ENCODE measurements around the gene IL4. TPM values are rescaled to one million over a fixed set of nuclear protein-coding genes. Genes with fewer than 3 reads are reported as not detected.

Gene IL4
- total RNA-seq, 3 donors from 2014 or later (not counting 1 experiment from before 2014, with no cell fraction given) = 8.1 TPM; not detected in 2

- DNase-seq (no peak), ATAC-seq (no peak)
- Mint-ChIP-seq H3K4me1 (no peaks in the 10 kb centered on the region), H3K27ac (no peak overlapping the region), H3K9me3 (peaks cover 8% of the 10 kb centered on the region in 2 donors), H3K36me3 (peaks cover 12% of the 10 kb centered on the region), H3K27me3 (ENCODE audit: low read depth in 2 of 2) (peaks cover 0 to 11% of the 10 kb centered on the region in 2 donors), H3K4me3 (no peak overlapping the region)
- H3K36me3 ChIP-seq (ENCODE audit: control insufficient read depth, insufficient read depth, low read length) = peaks cover 31% of the 10 kb centered on the region
- H3K4me3 ChIP-seq (ENCODE audit: low read length) = no peak overlapping the region
- no peaks in the 10 kb centered on the region for H3K9me3 ChIP-seq (ENCODE audit: control insufficient read depth, insufficient read depth, low read length)
- no peak overlapping the region for H3K27ac ChIP-seq (ENCODE audit: low read length)
- intact Hi-C loops (cut with micrococcal nuclease) = no loop called here
- H3K27me3 ChIP-seq (ENCODE audit: control insufficient read depth, insufficient read depth, low read length) = no peaks in the 10 kb centered on the region
- no peak for TF ChIP-seq CTCF (IDR thresholded peaks at IDR 0.05)
- H3K4me1 ChIP-seq (ENCODE audit: control insufficient read depth, insufficient read depth, low read length) = no peaks in the 10 kb centered on the region
Observed at GRCh38 chr5:132644177-132644576, 29.6 kb upstream of the IL4 start.

- no peak overlapping the region for H3K27ac Mint-ChIP-seq
Observed at GRCh38 chr5:132646583-132647266, 27.1 kb upstream of the IL4 start.

GRCh38 chr5:132647473-132647872 lies 26.3 kb upstream of the IL4 start:
- H3K27me3 ChIP-seq (ENCODE audit: control insufficient read depth, insufficient read depth, low read length) = no peaks in the 10 kb centered on the region
- no peaks in the 10 kb centered on the region for H3K9me3 ChIP-seq (ENCODE audit: control insufficient read depth, insufficient read depth, low read length)
- Mint-ChIP-seq H3K36me3 (peaks cover 12% of the 10 kb centered on the region), H3K4me3 (no peak overlapping the region), H3K27ac (no peak overlapping the region), H3K9me3 (peaks cover 8% of the 10 kb centered on the region in 2 donors), H3K27me3 (ENCODE audit: low read depth in 2 of 2) (peaks cover 8 to 11% of the 10 kb centered on the region in 2 donors), H3K4me1 (no peaks in the 10 kb centered on the region)
- H3K27ac ChIP-seq (ENCODE audit: low read length) = no peak overlapping the region
- DNase-seq (no peak), ATAC-seq (no peak)
- intact Hi-C loops (cut with micrococcal nuclease) = no loop called here
- H3K36me3 ChIP-seq (ENCODE audit: control insufficient read depth, insufficient read depth, low read length) = peaks cover 5% of the 10 kb centered on the region
- WGBS (ENCODE audit: insufficient coverage) = 98% methylated on average over 2 of the region's 2 CpGs
- no peak overlapping the region for H3K4me3 ChIP-seq (ENCODE audit: low read length)
- no peak for TF ChIP-seq CTCF (IDR thresholded peaks at IDR 0.05)
- H3K4me1 ChIP-seq (ENCODE audit: control insufficient read depth, insufficient read depth, low read length) = no peaks in the 10 kb centered on the region

More at GRCh38 chr5:132646583-132647266, 27.1 kb upstream of the IL4 start:
- DNase-seq = no peak
- Mint-ChIP-seq H3K27me3 (ENCODE audit: low read depth in 2 of 2) (peaks cover 3 to 11% of the 10 kb centered on the region in 2 donors), H3K4me3 (no peak overlapping the region), H3K9me3 (peaks cover 8% of the 10 kb centered on the region in 2 donors), H3K36me3 (peaks cover 12% of the 10 kb centered on the region), H3K4me1 (no peaks in the 10 kb centered on the region)
- Histone ChIP-seq H3K36me3 (ENCODE audit: control insufficient read depth, insufficient read depth, low read length) (peaks cover 12% of the 10 kb centered on the region), H3K4me3 (ENCODE audit: low read length) (no peak overlapping the region), H3K4me1 (ENCODE audit: control insufficient read depth, insufficient read depth, low read length) (no peaks in the 10 kb centered on the region), H3K27me3 (ENCODE audit: control insufficient read depth, insufficient read depth, low read length) (no peaks in the 10 kb centered on the region), H3K9me3 (ENCODE audit: control insufficient read depth, insufficient read depth, low read length) (no peaks in the 10 kb centered on the region), H3K27ac (ENCODE audit: low read length) (no peak overlapping the region)
- no peak for ATAC-seq
- over 99% methylated on average over 8 of the region's 11 CpGs for WGBS (ENCODE audit: insufficient coverage)
- no peak for TF ChIP-seq CTCF (IDR thresholded peaks at IDR 0.05)
- intact Hi-C loops (cut with micrococcal nuclease) = no loop called here

GRCh38 chr5:132648355-132648754 lies 25.4 kb upstream of the IL4 start:
- no peak overlapping the region for H3K27ac ChIP-seq (ENCODE audit: low read length)
- no peaks in the 10 kb centered on the region for H3K9me3 ChIP-seq (ENCODE audit: control insufficient read depth, insufficient read depth, low read length)
- H3K27ac Mint-ChIP-seq = no peak overlapping the region
- H3K4me1 Mint-ChIP-seq = no peaks in the 10 kb centered on the region
- ATAC-seq = no peak
- no peak overlapping the region for H3K4me3 Mint-ChIP-seq
- H3K27me3 Mint-ChIP-seq (ENCODE audit: low read depth in 2 of 2) = peaks cover 8 to 13% of the 10 kb centered on the region in 2 donors
- DNase-seq = no peak
- H3K27me3 ChIP-seq (ENCODE audit: control insufficient read depth, insufficient read depth, low read length) = no peaks in the 10 kb centered on the region
- 93% methylated on average over 1 of the region's 1 CpG for WGBS (ENCODE audit: insufficient coverage)
- H3K9me3 Mint-ChIP-seq = peaks cover 8% of the 10 kb centered on the region in 2 donors
- intact Hi-C loops (cut with micrococcal nuclease) = no loop called here
- peaks cover 12% of the 10 kb centered on the region for H3K36me3 Mint-ChIP-seq
- H3K4me1 ChIP-seq (ENCODE audit: control insufficient read depth, insufficient read depth, low read length) = no peaks in the 10 kb centered on the region
- TF ChIP-seq CTCF (IDR thresholded peaks at IDR 0.05) = no peak
- H3K36me3 ChIP-seq (ENCODE audit: control insufficient read depth, insufficient read depth, low read length) = no peaks in the 10 kb centered on the region
- no peak overlapping the region for H3K4me3 ChIP-seq (ENCODE audit: low read length)
